ENCODE measurements around the gene DUOX1.

The DUOX1 gene

DNA sequence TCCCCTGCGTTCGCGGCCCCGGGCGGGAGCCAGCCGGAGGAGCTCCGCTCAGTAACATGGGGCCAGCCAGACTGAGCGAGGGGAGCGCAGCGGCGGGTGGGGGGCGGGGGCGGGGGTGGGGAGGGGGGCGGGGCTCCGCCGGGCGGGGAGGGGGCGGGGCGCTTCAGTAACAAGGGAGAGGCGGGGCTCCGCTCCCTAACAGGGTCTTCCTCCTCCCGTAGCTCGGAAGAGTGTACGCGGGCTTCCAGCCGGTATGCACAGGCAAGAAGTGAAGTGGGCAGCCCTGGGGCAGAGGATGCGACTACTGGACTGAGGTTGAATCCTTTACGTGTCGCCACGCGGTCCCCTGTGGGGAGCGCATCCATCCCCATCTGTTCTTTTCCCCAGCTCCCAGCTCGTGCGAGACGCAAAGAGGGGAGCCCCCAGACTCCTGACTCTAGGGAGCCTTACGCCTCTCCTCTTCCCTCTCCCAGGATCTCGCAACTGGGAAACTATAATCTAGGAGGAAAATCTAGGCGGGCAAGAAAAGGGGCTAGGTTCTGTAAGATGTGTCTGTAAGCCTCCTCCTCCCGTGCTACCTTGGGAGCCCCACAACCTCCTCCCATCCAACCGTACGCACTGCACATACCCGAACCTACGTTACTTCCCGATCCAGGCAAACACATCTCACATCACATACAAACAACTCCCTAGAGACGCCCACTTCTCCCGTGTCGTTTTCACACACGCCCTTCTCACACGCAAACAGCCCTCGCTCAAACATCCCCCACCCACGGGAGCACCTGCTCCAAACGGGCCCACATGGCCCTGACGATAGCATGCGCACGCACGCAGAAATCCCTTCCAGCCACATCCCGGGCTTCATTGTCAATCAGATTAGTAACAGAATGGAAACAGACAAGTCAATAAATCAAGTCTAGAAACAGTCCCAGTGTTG lies 58.4 kb downstream of the DUOX1 start, which contains the start of gene SHF:
SHF (minus strand) TSS at position 73 of the 937 bp plus-strand sequence; CDS start at position 58, 15 bp downstream.
- DNase-seq (ENCODE audit: low read depth): peak; percentile 63

DNA sequence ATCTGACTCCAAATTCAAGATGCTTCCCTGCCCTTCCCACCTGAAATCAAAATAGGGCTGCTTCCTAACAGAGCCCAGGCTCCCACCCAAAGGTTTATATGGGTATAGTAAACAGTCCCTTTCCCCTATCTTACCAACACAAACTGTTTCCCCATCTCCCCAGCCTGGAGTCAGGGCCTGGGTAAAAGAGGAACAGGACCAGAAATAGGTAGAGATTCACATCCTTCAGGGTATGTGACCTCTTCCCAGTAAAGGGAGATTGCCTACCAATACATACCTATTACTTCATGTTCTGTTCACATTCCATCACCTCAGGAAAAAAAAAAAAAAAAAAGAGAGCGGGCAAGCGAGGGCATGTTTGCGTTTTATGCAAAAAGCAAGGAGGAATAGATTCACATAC lies 67.7 kb downstream of the DUOX1 start:
- DNase-seq (ENCODE audit: low read depth): no peak

DNA sequence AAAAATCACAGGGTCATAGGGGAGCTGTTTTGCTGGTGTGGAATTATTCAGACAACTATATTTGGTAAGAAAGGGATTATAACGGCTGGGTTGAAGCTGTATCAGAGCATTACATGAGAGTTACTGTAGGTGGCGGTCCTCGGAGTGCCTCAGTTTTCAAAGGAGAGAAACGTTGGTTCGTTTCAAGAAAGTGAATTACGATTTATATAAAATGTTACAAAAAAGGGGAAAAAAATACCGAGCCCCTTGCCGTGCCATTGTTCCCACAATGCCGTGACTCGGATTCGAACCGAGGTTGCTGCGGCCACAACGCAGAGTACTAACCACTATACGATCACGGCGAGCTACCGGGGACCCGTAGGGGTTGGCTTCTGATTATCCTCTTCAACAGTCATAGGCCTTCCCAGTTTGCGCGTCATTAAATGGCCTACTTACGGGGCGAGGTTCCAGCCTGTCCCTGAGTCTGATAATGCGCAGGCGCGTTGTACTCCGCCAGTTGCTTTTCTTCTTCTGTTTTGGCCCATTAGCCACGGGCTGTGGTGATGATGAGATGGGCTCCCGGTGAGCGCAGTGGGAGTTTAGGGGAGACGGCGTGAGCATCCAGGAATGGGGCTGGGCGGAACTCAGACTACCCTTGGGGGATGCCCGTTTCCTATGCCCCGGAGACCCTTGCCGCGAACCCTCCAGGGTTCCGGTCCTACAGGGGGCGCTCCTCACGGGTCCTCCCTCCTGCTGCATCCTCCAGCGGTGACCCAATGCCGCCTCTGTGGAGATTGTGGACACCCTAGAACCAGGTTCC lies 68.7 kb downstream of the DUOX1 start:
- peak; percentile 88 for DNase-seq (ENCODE audit: low read depth)

DNA sequence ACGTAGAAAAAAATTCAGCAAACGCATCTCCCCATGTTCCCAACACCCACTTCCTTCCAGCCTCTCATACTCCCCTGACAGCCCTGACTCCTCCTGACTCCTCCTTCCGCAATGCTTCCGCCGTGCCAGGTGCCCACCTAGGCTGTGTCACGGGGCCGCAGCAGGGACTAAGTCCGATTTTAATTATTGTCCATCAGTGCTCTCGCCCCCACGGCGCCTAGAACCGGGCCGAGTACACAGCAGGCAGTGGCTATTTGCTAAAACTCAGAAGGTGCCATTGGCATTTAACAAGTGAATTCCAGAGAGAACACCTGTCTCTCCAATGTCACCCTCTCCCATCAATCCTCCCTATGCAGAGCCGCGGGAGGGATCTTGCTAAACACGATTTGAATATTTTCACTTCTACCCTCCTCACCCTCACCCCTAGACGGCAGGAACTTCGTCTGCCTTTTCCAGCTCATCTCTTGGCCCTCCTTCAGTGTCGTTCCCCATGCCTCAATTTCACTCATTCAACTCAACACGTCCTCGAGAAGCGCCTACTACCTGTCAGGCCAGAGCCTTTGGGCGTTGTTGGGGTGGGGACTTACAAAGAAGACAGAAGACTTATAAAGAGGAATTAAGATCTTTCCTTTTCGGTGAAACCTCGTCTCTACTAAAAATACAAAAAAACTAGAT lies 69.5 kb downstream of the DUOX1 start:
- DNase-seq (ENCODE audit: low read depth): peak; percentile 31

DNA sequence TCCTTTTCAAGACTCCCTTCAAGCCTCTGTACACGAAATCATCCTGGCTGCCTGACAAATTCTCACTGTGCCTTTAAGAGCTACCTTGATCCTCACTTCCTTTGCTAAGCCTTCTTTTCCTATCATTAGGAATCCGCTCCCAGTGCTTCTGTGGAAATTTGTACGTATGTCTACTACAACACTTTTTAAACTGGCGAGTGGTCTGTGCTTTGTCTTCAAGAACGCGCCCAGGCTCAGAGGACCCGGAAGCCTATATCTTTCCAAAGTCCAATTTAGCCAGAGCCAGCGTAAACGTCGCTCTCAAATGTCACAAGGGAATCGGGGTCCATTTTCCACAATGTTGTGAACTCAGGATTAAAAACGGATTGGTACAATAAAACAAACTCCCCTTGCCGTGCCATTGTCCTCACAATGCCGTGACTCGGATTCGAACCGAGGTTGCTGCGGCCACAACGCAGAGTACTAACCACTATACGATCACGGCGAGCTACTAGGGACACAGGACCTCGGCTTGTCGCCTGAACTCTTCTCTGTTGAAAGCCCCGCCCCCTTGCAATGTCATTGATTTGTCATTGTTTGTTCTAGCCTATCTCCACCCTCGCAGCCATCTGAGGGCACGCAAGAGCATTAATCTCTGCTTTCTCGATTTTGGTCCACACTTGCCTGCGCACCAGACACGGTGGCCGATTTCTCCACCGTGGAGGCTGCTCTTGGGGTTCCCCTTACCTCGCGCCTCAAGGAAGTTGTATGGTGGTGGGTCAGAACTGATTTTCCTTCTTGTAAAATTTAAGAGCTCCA lies 70.4 kb downstream of the DUOX1 start:
- DNase-seq (ENCODE audit: low read depth): peak; percentile 92

DNA sequence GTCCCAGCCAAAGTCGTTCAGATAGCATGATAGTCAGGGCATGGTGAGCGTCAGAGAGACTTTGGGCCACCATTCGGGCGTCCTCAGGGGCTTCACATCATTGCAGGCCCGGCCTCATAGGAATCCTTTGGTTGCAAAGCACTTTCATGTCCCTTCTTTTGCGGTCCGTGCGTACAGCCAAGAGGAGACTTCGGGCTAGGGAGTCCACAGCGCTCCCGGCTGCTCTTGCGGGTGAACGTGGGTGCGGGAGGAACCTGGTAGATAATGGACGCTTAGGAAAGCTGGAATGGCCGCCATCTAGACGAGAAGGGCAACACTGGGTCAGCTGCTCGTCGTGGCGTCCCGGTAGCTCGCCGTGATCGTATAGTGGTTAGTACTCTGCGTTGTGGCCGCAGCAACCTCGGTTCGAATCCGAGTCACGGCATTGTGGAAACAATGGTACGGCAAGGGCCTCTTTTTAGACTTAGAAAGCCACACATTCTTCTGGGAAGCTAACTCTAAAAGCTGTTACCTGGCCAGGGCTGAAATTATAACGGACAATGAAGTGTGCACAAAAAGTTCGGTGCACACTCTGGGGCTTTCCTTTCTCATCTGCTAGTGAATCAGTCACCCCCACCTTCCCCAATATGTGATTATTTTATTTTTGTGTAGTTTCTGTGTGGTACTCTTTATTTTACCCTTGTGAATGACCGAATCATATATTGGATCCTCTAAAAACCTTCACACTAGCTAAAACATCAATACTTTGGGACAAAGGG lies 71.2 kb downstream of the DUOX1 start:
- DNase-seq (ENCODE audit: low read depth): peak; percentile 83

DNA sequence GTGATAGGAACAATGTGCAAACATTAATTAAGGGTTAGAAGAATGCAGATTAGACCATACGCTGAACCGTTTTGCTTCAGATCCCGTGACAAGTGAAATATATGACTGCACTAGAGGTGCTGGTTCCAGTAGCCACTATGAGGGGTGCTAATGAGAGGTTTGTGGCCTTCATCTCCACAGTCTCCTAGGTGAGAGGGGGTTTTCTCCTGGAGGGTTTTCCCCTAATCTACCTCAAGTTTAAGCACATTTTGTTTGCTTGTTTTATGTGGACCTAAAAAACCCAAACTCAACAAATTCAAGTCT lies 71.7 kb downstream of the DUOX1 start:
- DNase-seq (ENCODE audit: low read depth): no peak

DNA sequence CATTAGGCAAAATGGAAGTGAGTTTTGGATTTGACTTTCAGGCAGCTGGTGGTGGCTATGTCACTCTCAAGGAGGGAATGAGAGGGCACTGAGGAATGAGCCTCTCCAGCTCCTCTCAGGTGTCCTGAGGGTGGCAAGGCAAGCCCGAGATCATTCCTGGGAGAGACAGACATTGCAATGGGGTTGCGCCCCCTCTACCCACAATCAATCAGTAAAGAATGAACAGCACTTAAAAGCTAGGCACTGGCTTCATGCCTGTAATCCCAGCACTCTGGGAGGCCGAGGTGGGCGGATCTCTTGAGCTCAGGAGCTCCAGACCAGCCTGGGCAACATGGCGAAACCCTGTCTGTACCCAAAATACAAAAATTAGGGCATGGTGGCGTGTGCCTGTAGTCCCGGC lies 72.1 kb downstream of the DUOX1 start:
- DNase-seq (ENCODE audit: low read depth): no peak

DNA sequence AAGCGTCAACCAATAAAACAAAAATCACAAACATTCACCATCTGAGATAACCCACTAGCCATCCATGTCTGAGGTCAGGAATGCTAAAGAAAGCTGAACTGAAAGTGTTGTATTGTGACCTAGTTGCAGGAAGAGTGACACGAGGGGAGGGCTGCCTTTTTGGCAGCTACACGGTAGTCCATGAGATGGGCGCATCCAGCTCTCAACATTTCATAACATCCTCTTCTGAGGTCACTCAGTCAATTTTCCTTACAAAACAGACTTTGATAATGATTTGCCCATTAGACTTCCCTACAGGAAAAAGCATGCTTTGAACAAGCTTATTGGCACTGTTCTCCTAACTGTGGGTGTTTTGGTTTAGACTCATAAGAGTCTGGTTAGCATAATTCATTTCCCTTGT lies 73.4 kb downstream of the DUOX1 start:
- no peak for DNase-seq (ENCODE audit: low read depth)

DNA sequence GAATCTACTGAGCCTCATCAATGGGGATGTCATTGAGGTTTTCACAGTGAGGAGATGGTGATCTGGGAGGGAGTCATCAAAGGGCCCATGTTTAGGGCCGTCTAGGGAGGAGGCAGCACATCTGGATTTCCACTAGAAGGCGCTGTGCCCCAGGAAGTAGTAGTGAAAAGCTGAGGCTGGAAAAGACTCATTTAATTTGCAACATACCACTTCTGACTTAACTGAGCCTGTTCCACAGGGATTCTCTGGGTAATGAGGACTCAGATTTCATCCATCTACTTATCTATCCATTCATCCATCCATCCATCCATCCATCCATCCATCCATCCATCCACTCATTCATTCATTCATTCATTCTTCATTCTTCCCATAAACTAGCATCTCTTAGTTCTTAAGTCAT lies 75.4 kb downstream of the DUOX1 start:
- DNase-seq (ENCODE audit: low read depth): peak; percentile 58

DNA sequence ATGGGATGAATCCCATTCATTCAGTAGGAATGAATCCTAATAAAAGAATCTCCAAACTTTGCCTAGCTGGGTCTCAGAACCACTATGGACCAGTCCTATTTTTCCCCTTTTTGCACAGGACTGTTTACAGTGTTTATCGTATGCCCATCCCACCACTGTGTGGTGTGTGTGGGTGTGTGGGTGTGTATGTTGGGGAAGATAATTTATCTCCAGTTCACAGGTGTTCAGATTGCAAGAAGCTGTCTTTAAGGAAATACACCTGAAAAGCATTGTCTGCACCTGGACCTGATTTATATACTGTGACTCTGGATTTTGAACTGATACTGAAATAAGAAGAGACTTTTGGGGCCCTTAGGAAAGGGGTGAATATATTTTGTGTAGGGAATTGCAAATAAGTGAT lies 82.7 kb downstream of the DUOX1 start:
- no peak for DNase-seq (ENCODE audit: low read depth)

All from activated T-cell treated with anti-CD3 and anti-CD28 coated beads for 48 hours (primary cell).